IPS-18c (cell line): ENCODE results near the gene ACP2.

Experiments
- H3K4me3 ChIP-seq: 2 replicates; pipeline ENCODE4 v1.7.0; 2013; ENCODE audit warnings: low read depth, mild to moderate bottlenecking, low read length, moderate library complexity; ENCODE audit not compliant: insufficient read depth
- H3K9me3 ChIP-seq: one replicate; pipeline ENCODE4 v1.6.1; 2013; ENCODE audit warnings: mild to moderate bottlenecking, low read length, moderate library complexity; ENCODE audit not compliant: control insufficient read depth, insufficient read depth

Gene ACP2

GRCh38 chr11:47251751-47252150 lies 3.1 kb upstream of the ACP2 start:
- no peak overlapping the region for H3K4me3 ChIP-seq
- H3K9me3 ChIP-seq = no peaks in the 10 kb centered on the region

- H3K9me3 ChIP-seq = no peaks in the 10 kb centered on the region
- H3K4me3 ChIP-seq = peak overlapping the region; percentile 98
These were observed 733 bp upstream of the ACP2 start for GRCh38 chr11:47249378-47249715.

- H3K9me3 ChIP-seq = no peaks in the 10 kb centered on the region
- H3K4me3 ChIP-seq = peak overlapping the region; percentile 98
These were observed 330 bp downstream of the ACP2 start for GRCh38 chr11:47248304-47248663.

- Histone ChIP-seq H3K4me3 (peak overlapping the region; percentile 98), H3K9me3 (no peaks in the 10 kb centered on the region)
These were observed 1.1 kb downstream of the ACP2 start for GRCh38 chr11:47247502-47247901.

GRCh38 chr11:47245611-47246357 lies 2.8 kb downstream of the ACP2 start:
- Histone ChIP-seq H3K4me3 (no peak overlapping the region), H3K9me3 (no peaks in the 10 kb centered on the region)

- Histone ChIP-seq H3K9me3 (no peaks in the 10 kb centered on the region), H3K4me3 (no peak overlapping the region)
These were observed 3.9 kb downstream of the ACP2 start for GRCh38 chr11:47244448-47245350.

- Histone ChIP-seq H3K4me3 (no peak overlapping the region), H3K9me3 (no peaks in the 10 kb centered on the region)
These were observed 5.2 kb downstream of the ACP2 start for GRCh38 chr11:47243454-47243853.

- Histone ChIP-seq H3K9me3 (no peaks in the 10 kb centered on the region), H3K4me3 (no peak overlapping the region)
These were observed 5.9 kb downstream of the ACP2 start for GRCh38 chr11:47242596-47243192.

GRCh38 chr11:47241841-47242301 lies 6.7 kb downstream of the ACP2 start:
- no peak overlapping the region for H3K4me3 ChIP-seq

GRCh38 chr11:47239852-47240251 lies 8.8 kb downstream of the ACP2 start:
- H3K9me3 ChIP-seq = no peaks in the 10 kb centered on the region
- H3K4me3 ChIP-seq = no peak overlapping the region

More at GRCh38 chr11:47241841-47242301, 6.7 kb downstream of the ACP2 start:
- no peaks in the 10 kb centered on the region for H3K9me3 ChIP-seq

GRCh38 chr11:47236482-47236881 lies 12.1 kb downstream of the ACP2 start:
- no peak overlapping the region for H3K4me3 ChIP-seq
- no peaks in the 10 kb centered on the region for H3K9me3 ChIP-seq

- Histone ChIP-seq H3K4me3 (no peak overlapping the region), H3K9me3 (no peaks in the 10 kb centered on the region)
These were observed 13.5 kb downstream of the ACP2 start for GRCh38 chr11:47235163-47235562.

GRCh38 chr11:47234669-47235100 lies 13.9 kb downstream of the ACP2 start:
- Histone ChIP-seq H3K9me3 (no peaks in the 10 kb centered on the region), H3K4me3 (no peak overlapping the region)

GRCh38 chr11:47233989-47234668 lies 14.5 kb downstream of the ACP2 start:
- Histone ChIP-seq H3K4me3 (no peak overlapping the region), H3K9me3 (no peaks in the 10 kb centered on the region)

GRCh38 chr11:47233051-47233450 lies 15.6 kb downstream of the ACP2 start:
- no peak overlapping the region for H3K4me3 ChIP-seq
- H3K9me3 ChIP-seq = no peaks in the 10 kb centered on the region

- Histone ChIP-seq H3K9me3 (no peaks in the 10 kb centered on the region), H3K4me3 (no peak overlapping the region)
These were observed 19.5 kb downstream of the ACP2 start for GRCh38 chr11:47229161-47229560.
